Endothelial cell of umbilical vein (primary cell): Measurements from ENCODE around the gene NCOA3. TPM values are rescaled to one million over a fixed set of nuclear protein-coding genes. Genes with fewer than 3 reads are reported as not detected.

Experiments
- BruUV-seq: library from RNA; stranded (reverse); fragments of 400-500 nt; replicated peaks from 2 replicates; lab custom pipeline; 2021; lab: Mats Ljungman, UMichigan
- CTCF ChIA-PET: fragments of 300-600, 350-600 bp; sonication (Branson Sonifier 250); formaldehyde crosslinking; loops from one replicate; lab custom pipeline; 2021; ENCODE audit warnings: antibody characterized with exemption, inconsistent platforms; lab: Charles Lee
- POLR2A ChIA-PET: fragments of 300-600, 350-600 bp; sonication (Branson Sonifier 250); formaldehyde crosslinking; loops from one replicate; lab custom pipeline; 2021; ENCODE audit warnings: antibody characterized with exemption, inconsistent platforms; lab: Charles Lee
- DNase-seq: peaks from one replicate; pipeline ENCODE4 v3.0.0-alpha.2; 2011; ENCODE audit warnings: low read depth, low spot score
- FAIRE-seq: peaks from 2 replicates; lab custom pipeline; 2011; peaks lifted over from hg19 to GRCh38; lab: Jason Lieb, UNC
- H2AFZ ChIP-seq: 2 replicates; pipeline ENCODE4 v1.6.0; 2012; ENCODE audit warnings: low read depth, low read length, control low read depth, inconsistent platforms
- H3K27ac ChIP-seq: 2 replicates; pipeline ENCODE4 v1.5.1; 2011; ENCODE audit warnings: low read depth, mild to moderate bottlenecking, control low read depth, low read length, moderate library complexity; ENCODE audit not compliant: insufficient read depth
- H3K27me3 ChIP-seq, 2 experiments: 2 replicates each; pipeline versions ENCODE4 v1.6.0 to v1.6.1; 2011; ENCODE audit warnings: low read length in 2 of 2, mixed read lengths in 1 of 2; ENCODE audit not compliant: control insufficient read depth in 2 of 2, insufficient read depth in 2 of 2
- H3K36me3 ChIP-seq, 2 experiments: 2 replicates in 1 of 2; 3 replicates in 1 of 2; pipeline ENCODE4 v1.5.1; 2011; ENCODE audit warnings: low read length in 2 of 2, mild to moderate bottlenecking in 1 of 2, moderate library complexity in 1 of 2; ENCODE audit not compliant: control insufficient read depth in 2 of 2, insufficient read depth in 2 of 2; ENCODE audit errors: extremely low read depth in 1 of 2
- H3K4me1 ChIP-seq: 3 replicates; pipeline ENCODE4 v1.5.1; 2011; ENCODE audit warnings: mild to moderate bottlenecking, low read length; ENCODE audit not compliant: control insufficient read depth, insufficient read depth; ENCODE audit errors: extremely low read depth
- H3K4me2 ChIP-seq: 2 replicates; pipeline ENCODE4 v1.6.1; 2011; ENCODE audit warnings: low read length, control low read depth, mixed read lengths; ENCODE audit not compliant: insufficient read depth
- H3K4me3 ChIP-seq, 3 experiments: fragments of 200-600 bp in 1 of 3; sonication (generic), shearing (Covaris generic) in 1 of 3; replicated peaks in 1 of 3; 2 replicates each; pipeline ENCODE4 v1.5.1; 2011 to 2016; ENCODE audit warnings: control low read depth in 3 of 3, low read length in 3 of 3, mild to moderate bottlenecking in 2 of 3, inconsistent platforms in 1 of 3, low read depth in 1 of 3, moderate library complexity in 1 of 3; ENCODE audit not compliant: insufficient read depth in 1 of 3
- H3K79me2 ChIP-seq: 2 replicates; pipeline ENCODE4 v1.6.0; 2012; ENCODE audit warnings: low read length, inconsistent platforms; ENCODE audit not compliant: control insufficient read depth, insufficient read depth
- H3K9ac ChIP-seq: replicated peaks from 2 replicates; pipeline ENCODE3; 2011; ENCODE audit warnings: low read length, control low read depth; ENCODE audit not compliant: insufficient read depth; ENCODE audit errors: extremely low read depth
- H3K9me1 ChIP-seq: replicated peaks from 3 replicates; pipeline ENCODE4 v1.6.0; 2011; ENCODE audit warnings: mild to moderate bottlenecking, low read length; ENCODE audit not compliant: control insufficient read depth, insufficient read depth; ENCODE audit errors: extremely low read depth
- H3K9me3 ChIP-seq: replicated peaks from 2 replicates; pipeline ENCODE4 v1.5.1; 2012; ENCODE audit warnings: low read length, inconsistent platforms; ENCODE audit not compliant: control insufficient read depth, insufficient read depth
- H4K20me1 ChIP-seq: replicated peaks from 2 replicates; pipeline ENCODE3; 2011; ENCODE audit warnings: mild to moderate bottlenecking, low read length; ENCODE audit not compliant: control insufficient read depth, insufficient read depth; ENCODE audit errors: extremely low read depth
- CTCF ChIP-seq, 2 donors: IDR thresholded peaks; 1 replicate in 1 of 2; 2 replicates in 1 of 2; pipeline ENCODE4 v1.5.1; 2011; ENCODE audit warnings: low read length in 2 of 2, mild to moderate bottlenecking in 2 of 2, moderate library complexity in 2 of 2, control low read depth in 1 of 2, inconsistent platforms in 1 of 2, low read depth in 1 of 2; ENCODE audit not compliant: insufficient read depth in 1 of 2; ENCODE audit errors: extremely low read depth in 1 of 2
- EZH2 ChIP-seq: IDR thresholded peaks from 2 replicates; pipeline ENCODE4 v1.6.1; 2012; ENCODE audit warnings: borderline replicate concordance, low read depth, mild to moderate bottlenecking, moderate library complexity, low read length, inconsistent platforms; ENCODE audit not compliant: severe bottlenecking
- FOS ChIP-seq: IDR thresholded peaks from 2 replicates; pipeline ENCODE4 v1.6.1; 2011; ENCODE audit warnings: mild to moderate bottlenecking, low read length, moderate library complexity, borderline replicate concordance; ENCODE audit not compliant: insufficient read depth
- GATA2 ChIP-seq: IDR thresholded peaks from 2 replicates; pipeline ENCODE4 v1.7.0; 2011; ENCODE audit warnings: low read depth, mild to moderate bottlenecking, moderate library complexity, mixed read lengths, low read length; ENCODE audit not compliant: insufficient read length, insufficient read depth
- JUN ChIP-seq: IDR thresholded peaks from 2 replicates; pipeline ENCODE4 v1.6.1; 2011; ENCODE audit warnings: borderline replicate concordance, low read depth; ENCODE audit not compliant: insufficient read length, insufficient read depth
- MAX ChIP-seq: IDR thresholded peaks from 2 replicates; pipeline ENCODE4 v1.6.1; 2011; ENCODE audit not compliant: insufficient read depth, insufficient read length
- POLR2A ChIP-seq: IDR thresholded peaks from 2 replicates; pipeline ENCODE4 v1.6.1; 2012; ENCODE audit warnings: low read depth, mild to moderate bottlenecking, control low read depth, low read length
- dilution Hi-C: fragments of 300-500 bp; cut with MboI; formaldehyde crosslinking; loops from one replicate; pipeline ENCODE4 v1.15.0; 2019; ENCODE audit warnings: low sequenced_read_pairs; ENCODE audit not compliant: extremely low pct_ligation_motif_present
- intact Hi-C: fragments of 100-400 bp; cut with micrococcal nuclease; formaldehyde crosslinking; loops from one replicate; pipeline ENCODE4 v1.10.0; 2022
- polyA plus RNA-seq, 4 experiments: library from polyadenylated mRNA; depleted of rRNA in 3 of 4; stranded (reverse) in 3 of 4; unstranded in 1 of 4; fragments of >200 nt; gene quantifications; 2 replicates each; pipeline versions ENCODE4 v1.2.1 to v1.2.3, GENCODE V29; 2011 to 2012; ENCODE audit warnings: missing spikeins in 1 of 4
- total RNA-seq: library from RNA; stranded (reverse); gene quantifications from 2 replicates; pipeline ENCODE4 v1.2.3, GENCODE V29; 2021

Gene NCOA3
- total and polyA plus RNA-seq, 2 donors (not counting 3 experiments of a cell fraction or from before 2014, with no cell fraction given): 12.0 to 35.6 TPM

GRCh38 chr20:47689731-47690130 lies 188.0 kb downstream of the NCOA3 start:
- H3K27me3 ChIP-seq: no peaks in the 10 kb centered on the region
- BruUV-seq: no TSS peak
- POLR2A ChIA-PET: no interaction called here
- H3K4me3 ChIP-seq: no peak overlapping the region
- no peaks in the 10 kb centered on the region for H3K9me3 ChIP-seq
- dilution Hi-C loops: no loop called here
- H3K9ac ChIP-seq: no peak overlapping the region
- no peak for DNase-seq
- CTCF ChIA-PET: interaction anchor here (1.6 to 5.6 kb wide), 2 partner anchors 26 to 931 kb away, joined by 4 to 30 read pairs; no protein-coding TSS in a partner anchor
- no peak overlapping the region for H3K4me2 ChIP-seq
- H3K4me1 ChIP-seq: no peaks in the 10 kb centered on the region
- no peaks in the 10 kb centered on the region for H3K9me1 ChIP-seq
- no peaks in the 10 kb centered on the region for H3K36me3 ChIP-seq
- TF ChIP-seq CTCF (IDR thresholded peaks at IDR 0.05; ENCODE audit: extremely low read depth in 1 of 2, insufficient read depth in 1 of 2, low read depth in 1 of 2, low read length in 2 of 2) (no peak), FOS (no peak), EZH2 (no peak), GATA2 (no peak), POLR2A (no peak), JUN (no peak), MAX (no peak)
- H3K27ac ChIP-seq: no peak overlapping the region
- no peak for FAIRE-seq
- H4K20me1 ChIP-seq: no peaks in the 10 kb centered on the region
- intact Hi-C loops: no loop called here
- no peaks in the 10 kb centered on the region for H3K79me2 ChIP-seq
- H2AFZ ChIP-seq: no peak overlapping the region
